HG02571 (cell line): ENCODE data around the gene CIB2.

Experiments
- ATAC-seq: cut with Tn5 transposase; IDR thresholded peaks from one replicate; pipeline ENCODE4 v1.9.1; 2021; ENCODE audit warnings: mild to moderate bottlenecking, moderate library complexity; ENCODE audit not compliant: unreplicated experiment

CIB2 gene

DNA sequence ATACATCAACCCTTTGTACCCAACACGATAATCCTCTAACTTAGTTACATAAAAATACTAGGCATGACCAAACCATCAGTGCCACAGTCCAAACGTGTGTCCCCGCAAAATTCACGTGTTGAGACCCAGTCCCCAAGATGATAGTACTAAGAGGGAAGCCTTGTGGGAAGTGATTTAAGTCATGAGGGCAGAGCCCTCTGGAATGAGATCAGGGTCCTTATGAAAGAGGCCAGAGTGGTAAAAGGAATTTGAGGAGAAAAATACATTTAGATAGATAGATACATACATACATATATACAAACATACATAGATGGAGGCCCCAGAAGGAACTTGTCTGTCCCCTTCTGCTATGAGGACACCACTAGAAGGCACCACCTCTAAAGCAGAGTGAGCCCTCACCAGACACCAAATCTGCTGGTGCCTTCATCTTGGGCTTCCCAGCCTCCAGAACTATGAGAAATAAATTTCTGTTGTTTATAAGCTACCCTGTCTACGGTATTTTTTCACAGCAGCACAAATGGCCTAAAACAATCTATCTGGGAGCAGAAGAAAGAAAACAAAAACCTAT, 61.7 kb downstream of the CIB2 start:
- ATAC-seq = no peak

DNA sequence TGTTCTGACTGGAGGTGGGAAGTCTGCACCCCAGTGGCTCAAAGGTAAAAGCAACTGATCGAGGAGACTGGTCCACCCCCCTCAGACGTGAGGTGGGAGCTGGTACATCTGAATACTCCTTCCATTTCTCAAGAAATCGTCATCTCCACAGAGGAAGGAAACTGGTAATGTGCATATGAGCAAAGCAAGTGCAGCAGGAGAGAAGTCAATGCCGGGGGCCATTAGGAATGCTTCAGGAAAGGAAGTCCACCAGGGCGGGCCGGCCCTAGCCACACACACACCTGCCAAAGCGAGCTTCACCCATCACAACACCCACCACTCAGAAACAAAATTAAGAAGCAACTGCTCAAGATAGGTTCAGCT, 62.2 kb downstream of the CIB2 start:
- no peak for ATAC-seq

GRCh38 chr15:78067328-78068228, 63.7 kb downstream of the CIB2 start:
- ATAC-seq = no peak

GRCh38 chr15:78065973-78066946, 65.0 kb downstream of the CIB2 start:
- peak; percentile 65 for ATAC-seq

DNA sequence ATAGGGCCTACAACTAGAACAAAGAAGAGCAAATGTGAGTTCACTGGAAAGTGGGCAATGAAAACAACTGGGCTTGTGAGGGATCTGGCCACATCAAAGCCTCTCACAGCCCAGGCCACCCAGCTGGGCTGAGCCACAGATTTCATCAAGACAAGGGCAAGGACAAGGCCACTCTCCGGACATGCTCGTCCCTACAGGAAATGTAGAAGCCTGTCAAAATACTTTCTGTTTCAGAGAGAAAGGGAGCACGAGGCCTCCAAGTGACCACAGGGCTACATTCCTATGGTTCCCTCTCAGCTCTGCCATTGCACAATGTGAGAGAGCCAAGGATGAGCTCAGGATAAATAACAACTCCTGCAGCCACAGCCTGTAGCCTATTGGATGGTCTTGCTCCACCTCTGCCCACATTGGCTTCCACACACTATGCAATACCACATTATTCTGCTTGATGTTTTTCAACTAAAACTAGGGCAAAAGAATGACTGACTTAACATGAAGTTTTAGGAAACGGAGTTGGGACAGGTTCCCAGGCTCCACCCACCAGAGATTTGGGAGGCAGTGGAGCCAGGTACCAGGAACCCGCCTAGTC, 65.9 kb downstream of the CIB2 start:
- ATAC-seq = no peak

DNA sequence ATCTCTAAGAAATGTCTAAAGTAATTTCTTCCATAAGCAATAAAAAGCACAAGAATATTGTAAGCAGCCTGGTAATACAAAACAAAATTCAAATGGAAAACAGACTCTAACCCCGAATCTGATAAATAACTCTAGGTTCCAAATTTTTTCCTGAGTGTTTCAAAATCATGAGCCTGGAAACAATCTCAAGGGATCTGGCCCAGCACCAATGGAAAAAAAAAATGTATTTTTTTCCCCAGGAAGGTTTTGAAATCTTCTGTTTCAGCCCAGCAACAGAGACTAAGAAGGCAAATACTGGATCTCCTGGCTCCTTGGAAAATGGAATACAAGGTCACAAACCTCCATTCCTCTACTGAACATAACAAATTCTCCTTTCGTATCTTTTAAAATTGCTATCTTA, 66.7 kb downstream of the CIB2 start:
- ATAC-seq = no peak

- ATAC-seq = no peak
Measured at GRCh38 chr15:78063970-78064385, 67.3 kb downstream of the CIB2 start.

DNA sequence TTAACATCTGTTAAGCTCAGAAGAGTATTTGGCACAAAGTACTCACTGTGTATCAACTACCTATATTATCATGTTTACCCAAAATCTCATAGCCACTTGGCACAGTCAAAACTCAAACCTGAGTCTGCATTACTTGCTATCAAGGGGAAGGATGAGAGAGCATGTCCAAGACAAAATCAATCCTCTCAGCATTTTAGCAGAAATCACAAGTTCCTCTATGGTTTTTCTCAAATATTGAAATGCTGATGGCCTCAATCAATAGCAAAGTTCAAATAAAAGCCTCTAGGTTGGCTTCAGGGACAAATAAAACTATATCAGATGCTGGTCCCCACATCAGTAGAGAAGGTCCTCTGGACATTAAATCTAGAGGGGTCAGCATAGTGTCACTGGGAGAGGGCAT, 68.0 kb downstream of the CIB2 start:
- ATAC-seq = no peak

DNA sequence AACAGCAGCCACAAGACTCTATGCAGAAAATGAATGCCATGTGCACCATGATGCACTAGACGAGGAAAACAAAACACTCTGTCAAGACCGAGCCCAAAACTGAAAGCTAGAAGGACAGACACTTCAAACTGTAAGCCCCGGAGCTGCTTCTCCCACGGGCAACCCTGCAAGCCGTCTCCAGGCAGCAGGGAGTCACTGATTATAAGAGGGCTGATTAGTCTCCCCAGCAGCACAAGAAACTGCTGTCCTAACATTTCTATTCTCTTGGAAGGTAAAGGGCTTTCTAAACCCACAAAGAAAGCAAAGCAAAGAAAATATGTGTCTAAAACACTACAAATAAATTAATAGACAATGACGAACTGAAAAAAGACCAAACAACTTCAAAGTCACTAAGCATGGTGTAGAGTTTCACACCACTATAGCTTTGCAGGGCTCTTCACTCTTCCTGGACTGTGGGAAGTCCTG, 69.2 kb downstream of the CIB2 start:
- ATAC-seq = no peak

- no peak for ATAC-seq
Measured at GRCh38 chr15:78060232-78060631, 71.0 kb downstream of the CIB2 start.

- no peak for ATAC-seq
Measured at GRCh38 chr15:78059110-78059839, 72.0 kb downstream of the CIB2 start.

- ATAC-seq = no peak
Measured at GRCh38 chr15:78058401-78058935, 72.8 kb downstream of the CIB2 start.

GRCh38 chr15:78057803-78058202, 73.4 kb downstream of the CIB2 start:
- ATAC-seq = no peak

- no peak for ATAC-seq
Measured at GRCh38 chr15:78056714-78057269, 74.5 kb downstream of the CIB2 start.

GRCh38 chr15:78055919-78056713, 75.1 kb downstream of the CIB2 start:
- ATAC-seq = no peak

DNA sequence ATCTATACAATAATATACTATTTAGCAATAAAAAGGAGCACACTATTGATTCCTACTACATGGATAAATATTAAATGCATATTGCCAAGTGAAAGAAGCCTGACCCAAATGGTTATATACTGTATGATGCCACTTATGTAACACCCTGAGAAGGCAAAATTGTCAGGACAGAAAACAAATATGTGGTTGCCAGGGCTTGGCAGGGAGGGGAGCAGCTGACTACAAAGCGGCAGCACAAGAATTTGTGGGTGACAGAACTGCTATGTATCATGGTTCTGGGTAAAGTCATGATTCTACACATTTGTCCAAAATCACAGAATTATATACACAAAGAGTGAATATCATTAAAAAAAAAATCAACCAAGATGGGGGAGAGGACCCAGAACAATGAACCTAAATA, 76.3 kb downstream of the CIB2 start:
- no peak for ATAC-seq
